ENCODE data around the gene KLF3.

The KLF3 gene

DNA sequence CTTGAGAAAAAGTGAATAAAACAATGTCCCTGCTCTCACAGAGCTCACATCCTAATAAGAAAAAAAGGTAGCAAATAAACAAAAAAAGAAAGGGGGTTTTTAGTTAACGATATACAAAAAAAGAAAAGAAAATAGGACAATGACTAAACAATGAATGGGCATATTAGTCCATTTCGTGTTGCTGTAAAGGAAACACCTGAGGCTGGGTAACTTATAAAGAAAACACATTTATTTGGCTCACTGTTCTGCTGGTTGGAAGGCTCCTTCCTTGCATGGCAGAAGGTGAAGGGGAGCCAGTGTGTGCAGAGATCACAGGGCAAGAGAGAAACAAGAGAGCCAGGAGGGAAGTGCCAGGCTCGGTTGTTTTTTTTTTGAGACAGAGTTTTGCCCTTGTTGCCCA lies 4.7 kb upstream of the KLF3 start:
- no peak for DNase-seq

GRCh38 chr4:38660838-38661237 lies 3.2 kb upstream of the KLF3 start:
- no peak for DNase-seq

DNA sequence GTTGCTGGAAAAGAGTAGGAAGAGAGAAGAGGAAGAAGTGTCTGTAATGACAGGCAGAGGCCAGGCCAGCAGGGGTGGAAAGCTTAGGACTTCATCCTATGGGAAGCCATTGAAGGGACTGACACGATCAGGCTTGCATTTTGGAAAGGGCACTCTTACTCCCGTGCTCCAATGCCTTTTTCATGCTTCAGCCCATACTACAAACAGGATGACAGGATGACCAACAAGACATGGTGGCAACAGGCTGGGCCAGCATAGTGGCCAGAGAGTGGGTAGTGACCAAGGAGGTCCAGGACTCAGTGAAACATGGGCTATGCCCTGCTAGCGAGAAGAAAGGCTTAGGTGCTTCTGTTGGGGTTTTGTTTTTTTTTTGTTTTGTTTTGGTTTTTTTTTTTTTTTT lies 2.6 kb upstream of the KLF3 start:
- no peak for DNase-seq

GRCh38 chr4:38662522-38663089 lies 1.4 kb upstream of the KLF3 start:
- DNase-seq: no peak

GRCh38 chr4:38663090-38663800 lies 754 bp upstream of the KLF3 start:
- no peak for DNase-seq

DNA sequence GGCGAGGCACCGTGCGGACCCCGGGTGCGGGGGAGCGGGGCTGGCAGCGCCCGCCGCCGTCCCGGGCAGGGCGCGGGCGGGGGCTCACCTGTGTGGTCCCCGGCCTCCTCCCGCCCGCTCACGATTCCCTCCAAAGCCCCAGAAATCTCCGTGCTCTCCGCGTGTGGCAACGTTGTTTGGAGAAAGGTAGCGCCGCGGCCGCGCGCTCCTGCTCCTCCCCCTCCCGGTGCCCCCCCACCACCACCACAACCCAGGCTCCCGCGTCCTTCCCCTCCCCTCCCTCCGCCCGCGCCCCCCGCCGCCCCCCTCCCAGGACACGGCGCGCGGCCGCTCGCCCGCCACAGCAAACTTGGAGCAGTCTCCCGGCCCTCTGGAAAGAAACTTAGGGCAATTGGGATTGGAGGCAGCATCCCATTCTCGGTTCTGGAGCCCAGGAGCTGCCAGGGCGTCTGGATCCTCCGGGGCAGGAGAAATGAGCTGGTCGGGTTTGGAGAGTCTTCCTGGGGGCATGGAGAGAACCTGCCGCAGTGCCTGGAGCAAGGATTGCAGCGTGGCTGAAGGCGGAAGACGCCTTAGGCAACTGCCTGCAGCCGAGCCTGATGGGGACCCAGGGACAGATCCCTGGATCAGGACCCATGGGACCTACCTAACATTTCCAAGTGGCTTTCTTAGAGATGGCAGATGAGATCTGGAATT lies 855 bp downstream of the KLF3 start:
- DNase-seq: peak; percentile 58

- DNase-seq: no peak
Observed at GRCh38 chr4:38665551-38666411, 1.8 kb downstream of the KLF3 start.

DNA sequence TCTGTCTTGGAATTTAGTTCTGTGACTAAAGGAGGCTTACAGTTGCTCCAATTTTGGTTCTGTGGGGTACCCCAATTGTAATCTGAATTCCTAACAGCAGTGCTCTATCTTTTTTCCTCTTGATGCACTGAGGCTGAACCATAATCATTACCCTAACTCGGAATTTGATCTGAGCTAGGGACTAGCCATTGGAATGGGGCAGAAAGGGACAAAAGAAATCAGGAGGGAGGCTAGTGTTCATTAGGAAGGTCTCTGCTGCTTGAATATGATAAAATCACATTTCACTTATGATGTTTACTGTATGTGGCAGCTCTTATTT lies 2.7 kb downstream of the KLF3 start:
- no peak for DNase-seq

DNA sequence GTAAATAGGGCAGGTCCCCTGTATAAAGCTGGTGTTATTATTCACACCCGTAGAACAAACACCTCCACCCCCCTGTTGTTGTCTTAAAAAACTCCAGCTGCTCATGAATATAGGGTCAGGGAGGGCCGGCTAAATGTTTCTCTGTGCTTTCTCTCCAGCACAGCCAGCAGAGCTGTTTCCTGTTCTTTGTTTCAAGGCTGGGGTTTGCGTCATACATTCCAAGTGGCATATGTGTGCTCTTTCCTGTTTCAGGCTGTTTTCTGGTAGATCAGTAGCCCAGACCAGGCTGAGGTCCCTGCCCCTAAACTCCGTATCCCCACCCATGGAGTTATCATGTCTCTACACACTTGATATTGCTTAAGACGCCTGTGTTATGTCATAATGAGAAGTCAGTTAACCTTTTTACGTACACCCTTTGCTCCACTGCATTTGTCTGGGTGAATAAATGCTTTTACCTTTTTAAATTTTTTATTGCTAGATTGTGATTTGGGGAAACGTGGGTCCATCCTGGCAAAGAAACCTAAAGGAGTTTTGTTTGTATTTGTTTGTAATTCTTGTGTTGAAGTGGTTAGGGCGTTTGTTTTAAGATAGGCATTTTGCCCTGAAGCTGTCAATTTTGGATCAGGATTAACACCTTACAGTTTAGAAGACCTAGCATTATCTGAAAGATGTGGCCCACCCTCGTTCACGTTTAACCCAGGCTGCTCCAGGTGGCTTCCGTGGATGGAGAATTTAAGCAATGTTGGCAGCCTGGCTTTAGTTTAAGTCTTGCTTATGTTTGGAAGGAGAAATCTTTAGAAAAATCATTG lies 3.3 kb downstream of the KLF3 start:
- peak; percentile 61 for DNase-seq

- DNase-seq: no peak
Observed at GRCh38 chr4:38668203-38668971, 4.4 kb downstream of the KLF3 start.

- no peak for DNase-seq
Observed at GRCh38 chr4:38669208-38669607, 5.2 kb downstream of the KLF3 start.

- DNase-seq: no peak
Observed at GRCh38 chr4:38670109-38670901, 6.3 kb downstream of the KLF3 start.

DNA sequence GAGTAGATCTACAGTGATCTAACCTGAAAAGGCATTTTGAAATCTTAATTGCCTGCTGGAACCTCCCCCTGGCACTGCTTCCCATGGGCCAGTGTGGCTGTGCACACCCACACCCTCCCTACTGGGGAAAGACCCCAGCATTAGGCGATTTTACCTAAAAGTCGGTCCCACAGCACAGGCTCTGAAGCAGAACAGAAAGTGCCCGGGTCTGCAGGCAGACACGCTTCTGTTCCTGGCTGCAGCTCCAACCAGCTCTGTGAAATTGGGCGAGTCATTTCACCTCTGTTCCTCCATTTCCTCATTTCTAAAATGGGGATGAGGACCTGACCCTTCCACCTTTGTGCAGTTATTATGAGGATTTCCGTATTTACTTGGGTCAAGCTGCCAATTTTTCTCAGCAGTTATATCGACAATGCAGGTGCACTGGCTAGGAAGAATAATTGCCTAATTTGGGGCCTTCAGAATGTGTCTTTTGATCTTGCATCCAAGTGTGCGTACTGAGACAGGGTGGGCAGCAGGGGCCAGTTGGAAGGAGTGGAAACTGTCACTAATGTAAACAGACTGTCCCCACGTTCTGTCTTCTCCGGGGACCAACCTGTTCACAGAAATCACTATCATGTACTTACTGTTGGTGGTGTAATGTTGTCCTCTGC lies 7.1 kb downstream of the KLF3 start:
- DNase-seq: no peak

DNA sequence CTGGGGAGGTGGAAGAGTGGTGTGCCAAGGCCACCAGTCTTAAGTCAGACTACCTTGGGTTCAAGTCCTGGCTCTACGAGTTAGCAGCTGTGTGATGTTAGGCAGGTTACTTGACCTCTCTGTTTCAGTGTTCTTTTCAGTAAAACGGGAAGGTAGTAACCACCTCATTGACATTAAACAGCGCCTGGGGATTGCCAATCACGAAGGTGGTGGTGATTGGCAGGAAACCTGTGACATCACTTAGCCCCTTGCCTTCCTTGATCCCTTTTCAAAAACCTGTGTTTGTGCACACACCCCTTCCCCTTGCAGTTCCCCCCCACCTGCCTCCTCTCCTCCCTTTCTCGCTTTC lies 7.6 kb downstream of the KLF3 start:
- DNase-seq: no peak

- DNase-seq: no peak
Observed at GRCh38 chr4:38672074-38672396, 8.0 kb downstream of the KLF3 start.

DNA sequence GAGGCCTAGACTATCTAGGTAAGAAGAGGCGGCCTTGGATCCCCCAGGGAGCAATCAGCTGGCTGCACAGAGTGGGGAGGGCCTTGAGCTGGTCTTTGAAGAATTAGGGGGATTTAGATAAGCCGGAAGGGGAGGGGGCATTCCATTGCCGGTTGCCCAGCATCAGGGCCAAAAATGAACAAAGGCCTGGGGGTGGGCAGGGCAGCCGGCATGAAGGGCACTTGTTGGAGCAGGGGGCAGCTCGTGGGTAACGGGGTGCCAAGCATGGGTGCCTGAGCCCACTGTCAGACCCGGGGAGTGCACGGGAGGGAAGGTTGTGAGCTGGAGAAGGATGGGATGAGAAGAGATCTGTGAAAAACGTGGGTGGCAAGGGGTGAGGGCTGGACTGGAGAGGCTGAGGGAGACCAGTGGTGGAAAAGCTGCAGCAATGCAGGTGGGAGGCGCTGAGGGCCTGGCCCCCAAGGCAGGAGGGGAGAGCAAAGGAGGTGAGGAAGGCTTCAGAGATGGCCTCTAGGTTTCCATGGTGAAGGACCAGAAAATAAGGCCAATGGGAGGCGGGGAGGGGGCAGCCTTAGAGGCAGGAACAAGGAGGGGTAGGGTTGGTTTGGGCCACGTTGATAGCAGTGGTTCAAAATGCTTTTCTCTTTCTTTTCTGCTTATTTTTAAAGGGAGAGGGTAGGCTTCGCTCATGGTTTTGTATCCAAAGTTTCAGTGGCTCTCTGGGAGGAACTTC lies 8.6 kb downstream of the KLF3 start:
- DNase-seq: no peak

DNA sequence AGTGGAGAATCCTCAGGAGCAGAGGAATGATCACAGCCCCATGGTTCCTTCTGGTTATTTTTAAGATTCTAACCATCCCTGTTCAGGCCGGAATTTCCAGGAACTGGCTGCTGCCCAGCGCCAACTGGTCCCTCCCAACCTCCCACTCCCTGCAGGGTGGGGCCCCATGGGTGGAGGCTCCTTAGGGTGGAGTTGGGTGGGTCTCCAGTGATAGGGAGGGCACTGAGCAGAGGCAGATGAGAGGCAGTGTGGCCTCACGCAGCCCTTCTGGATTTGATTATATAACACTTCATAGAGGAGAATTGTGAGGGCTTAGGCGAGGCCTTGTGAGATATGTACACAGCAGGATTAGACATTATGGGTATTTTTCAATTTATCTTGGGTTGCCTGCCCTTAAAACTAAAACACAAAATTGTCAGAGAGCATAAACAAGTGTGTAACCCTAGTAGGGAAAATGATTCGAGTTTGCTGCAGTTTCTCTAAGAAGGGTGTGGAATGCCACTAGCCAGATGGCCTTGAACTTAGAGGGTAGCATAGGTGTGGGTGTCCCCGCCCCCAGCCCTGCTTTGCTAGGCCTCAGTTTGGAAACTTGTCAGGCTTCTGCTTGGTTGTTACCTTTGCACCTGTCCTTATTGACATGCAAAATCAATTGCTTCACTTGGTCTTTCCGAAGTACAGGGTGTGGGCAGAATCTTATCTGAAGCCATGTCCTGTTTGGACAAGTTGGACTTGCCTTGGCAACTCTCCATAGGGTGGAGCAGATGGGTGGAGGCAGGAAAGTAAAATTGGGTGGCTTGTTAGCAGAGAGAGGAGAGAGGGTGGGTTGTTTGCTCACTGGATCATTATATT lies 9.4 kb downstream of the KLF3 start:
- DNase-seq: no peak

GRCh38 chr4:38674258-38675144 lies 10.5 kb downstream of the KLF3 start:
- DNase-seq: no peak

Data from activated T-cell treated with anti-CD3 and anti-CD28 coated beads, Interleukin-2, amount 50 U/mL, for 1 hour (primary cell).